Measurements from ENCODE around the gene CLDN16. TPM values are rescaled to one million over a fixed set of nuclear protein-coding genes. Genes with fewer than 3 reads are reported as not detected.

Gene CLDN16
- total RNA-seq, 1 donor from 2014 or later, result not detected

- Mint-ChIP-seq H3K9me3 (ENCODE audit: unreplicated experiment) (no peaks in the 10 kb centered on the region), H3K4me1 (ENCODE audit: low read depth, unreplicated experiment) (no peaks in the 10 kb centered on the region), H3K4me3 (ENCODE audit: unreplicated experiment) (no peak overlapping the region), H3K27ac (ENCODE audit: unreplicated experiment) (no peak overlapping the region), H3K27me3 (ENCODE audit: unreplicated experiment) (no peaks in the 10 kb centered on the region), H3K36me3 (ENCODE audit: unreplicated experiment) (no peaks in the 10 kb centered on the region)
- DNase-seq, result no peak
- TF ChIP-seq CTCF (IDR thresholded peaks at IDR 0.05; ENCODE audit: partially characterized antibody, unreplicated experiment), result no peak
These were observed 60.3 kb downstream of the CLDN16 start for GRCh38 chr3:190448256-190448655.

DNA sequence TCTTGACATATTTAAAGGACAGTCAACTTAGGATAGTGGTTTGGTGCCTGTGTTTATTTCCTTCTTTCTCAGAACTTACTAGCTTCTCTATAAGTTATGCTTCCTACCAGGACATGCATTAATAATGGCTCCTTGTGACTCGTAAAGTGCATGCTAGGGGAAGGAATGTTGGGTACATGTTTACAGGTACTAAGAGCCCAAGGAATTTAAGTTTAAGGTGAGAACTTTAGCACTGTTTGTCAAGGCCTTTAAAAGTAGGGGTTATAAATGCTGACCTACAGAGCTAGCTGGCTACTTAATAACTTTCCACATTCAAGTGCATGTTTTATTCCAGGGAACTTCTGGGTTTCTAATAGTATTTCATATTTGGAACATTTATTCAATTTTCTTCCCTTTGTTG lies 61.8 kb downstream of the CLDN16 start, which contains the start of gene TMEM207:
Gene TMEM207 (minus strand): TSS at position 101 of the 400 bp plus-strand sequence. CDS start 92 bp downstream, at position 9.
- Mint-ChIP-seq H3K9me3 (ENCODE audit: unreplicated experiment) (no peaks in the 10 kb centered on the region), H3K4me1 (ENCODE audit: low read depth, unreplicated experiment) (no peaks in the 10 kb centered on the region), H3K27me3 (ENCODE audit: unreplicated experiment) (no peaks in the 10 kb centered on the region), H3K27ac (ENCODE audit: unreplicated experiment) (no peak within 1 kb of the TSS), H3K4me3 (ENCODE audit: unreplicated experiment) (no peak within 1 kb of the TSS), H3K36me3 (ENCODE audit: unreplicated experiment) (no peaks in the 10 kb centered on the region)
- no peak for TF ChIP-seq CTCF (IDR thresholded peaks at IDR 0.05; ENCODE audit: partially characterized antibody, unreplicated experiment)
- no peak for DNase-seq

GRCh38 chr3:190455828-190456227 lies 67.9 kb downstream of the CLDN16 start:
- H3K4me3 Mint-ChIP-seq (ENCODE audit: unreplicated experiment), result no peak overlapping the region
- no peak overlapping the region for H3K27ac Mint-ChIP-seq (ENCODE audit: unreplicated experiment)
- TF ChIP-seq CTCF (IDR thresholded peaks at IDR 0.05; ENCODE audit: partially characterized antibody, unreplicated experiment), result no peak
- no peaks in the 10 kb centered on the region for H3K27me3 Mint-ChIP-seq (ENCODE audit: unreplicated experiment)
- peaks cover 1% of the 10 kb centered on the region for H3K9me3 Mint-ChIP-seq (ENCODE audit: unreplicated experiment)
- H3K36me3 Mint-ChIP-seq (ENCODE audit: unreplicated experiment), result no peaks in the 10 kb centered on the region
- H3K4me1 Mint-ChIP-seq (ENCODE audit: low read depth, unreplicated experiment), result no peaks in the 10 kb centered on the region
- DNase-seq, result no peak

DNA sequence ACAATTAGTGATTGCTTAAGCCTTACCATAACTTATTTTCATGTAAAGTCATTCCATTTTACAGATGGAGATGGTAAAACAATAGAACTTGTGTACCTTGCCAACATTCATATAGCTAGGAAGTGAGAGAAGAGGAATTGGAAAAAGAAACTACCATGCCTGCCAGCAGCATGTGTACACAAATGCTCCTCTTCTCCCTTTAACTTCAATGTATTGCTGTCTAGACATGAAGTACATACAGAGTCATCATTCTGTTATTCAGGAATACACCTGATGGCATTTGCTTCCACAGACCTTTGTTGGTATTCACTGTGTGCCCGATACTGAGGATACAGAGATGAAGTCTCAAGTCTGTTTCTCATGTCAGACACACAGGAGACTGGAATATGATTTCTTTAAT lies 68.8 kb downstream of the CLDN16 start:
- Mint-ChIP-seq H3K36me3 (ENCODE audit: unreplicated experiment) (no peaks in the 10 kb centered on the region), H3K27me3 (ENCODE audit: unreplicated experiment) (no peaks in the 10 kb centered on the region), H3K4me1 (ENCODE audit: low read depth, unreplicated experiment) (no peaks in the 10 kb centered on the region), H3K27ac (ENCODE audit: unreplicated experiment) (no peak overlapping the region), H3K9me3 (ENCODE audit: unreplicated experiment) (peaks cover 1% of the 10 kb centered on the region), H3K4me3 (ENCODE audit: unreplicated experiment) (no peak overlapping the region)
- no peak for TF ChIP-seq CTCF (IDR thresholded peaks at IDR 0.05; ENCODE audit: partially characterized antibody, unreplicated experiment)
- DNase-seq, result no peak

GRCh38 chr3:190458040-190458439 lies 70.1 kb downstream of the CLDN16 start:
- no peak for TF ChIP-seq CTCF (IDR thresholded peaks at IDR 0.05; ENCODE audit: partially characterized antibody, unreplicated experiment)
- Mint-ChIP-seq H3K27ac (ENCODE audit: unreplicated experiment) (no peak overlapping the region), H3K4me1 (ENCODE audit: low read depth, unreplicated experiment) (no peaks in the 10 kb centered on the region), H3K4me3 (ENCODE audit: unreplicated experiment) (no peak overlapping the region), H3K9me3 (ENCODE audit: unreplicated experiment) (peaks cover 1% of the 10 kb centered on the region), H3K36me3 (ENCODE audit: unreplicated experiment) (no peaks in the 10 kb centered on the region), H3K27me3 (ENCODE audit: unreplicated experiment) (no peaks in the 10 kb centered on the region)
- no peak for DNase-seq

Other genes with a start within 250 kb of the CLDN16 start
- not detected for gene CLDN1, start 65.7 kb upstream of the CLDN16 start, total RNA-seq (ENCODE audit: unreplicated experiment)
- not detected for gene TMEM207, start 61.7 kb downstream of the CLDN16 start, total RNA-seq (ENCODE audit: unreplicated experiment)
- gene IL1RAP, start 125.9 kb downstream of the CLDN16 start, total RNA-seq (ENCODE audit: unreplicated experiment), result 0.37 TPM